GM18520 (cell line): ENCODE results near the gene ATP6V0D1.

ENCODE experiments used
- ATAC-seq: cut with Tn5 transposase; IDR thresholded peaks from one replicate; pipeline ENCODE4 v1.9.1; 2021; ENCODE audit not compliant: unreplicated experiment

Gene ATP6V0D1

DNA sequence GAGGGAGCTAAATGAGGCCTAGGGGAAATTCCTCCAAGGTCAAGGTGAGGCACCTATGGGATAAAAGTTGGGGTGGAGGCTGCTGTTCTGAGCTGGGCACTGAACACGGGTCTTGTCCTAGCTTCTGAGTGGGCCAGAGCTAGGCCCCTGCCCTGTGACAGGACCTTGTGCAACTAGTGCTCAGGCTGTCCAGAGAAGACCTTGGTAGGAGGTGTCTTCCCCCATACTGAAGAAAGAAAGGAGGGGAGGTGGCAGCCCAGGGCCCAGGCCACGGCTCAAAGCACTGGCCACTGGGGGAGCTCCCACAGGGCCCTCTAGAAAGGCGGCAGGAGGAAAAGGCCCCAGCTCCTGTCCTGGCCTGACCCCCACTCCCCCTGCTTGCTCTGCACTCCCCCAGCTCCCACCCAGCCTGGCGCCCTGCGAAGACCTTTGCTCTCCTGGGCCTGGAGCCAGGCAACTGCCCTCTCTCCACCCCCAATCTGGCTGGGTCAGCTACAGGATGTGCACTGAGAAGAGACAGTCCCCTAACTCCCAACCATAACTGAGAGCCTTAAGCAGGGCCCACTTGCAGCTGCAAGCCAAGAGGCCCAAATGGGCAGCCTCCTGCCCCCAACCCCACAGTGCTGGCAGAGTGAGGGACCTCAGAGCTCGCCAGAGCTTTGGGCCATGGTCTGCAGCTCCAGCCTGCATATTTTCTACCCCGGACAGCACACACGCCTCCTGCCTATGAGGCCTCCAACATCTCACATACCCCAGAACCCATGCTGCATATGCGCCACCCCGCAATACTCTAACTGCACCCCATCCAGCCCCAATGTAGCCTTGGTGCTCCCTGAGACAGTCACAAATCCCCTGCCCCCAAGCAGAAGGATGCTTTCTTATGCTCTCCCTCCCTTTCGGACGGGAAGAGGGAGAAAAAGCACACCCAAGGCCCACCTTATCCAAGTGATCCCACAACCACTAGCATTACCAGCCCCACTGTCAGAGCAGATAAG lies 34.7 kb downstream of the ATP6V0D1 start:
- ATAC-seq: no peak

DNA sequence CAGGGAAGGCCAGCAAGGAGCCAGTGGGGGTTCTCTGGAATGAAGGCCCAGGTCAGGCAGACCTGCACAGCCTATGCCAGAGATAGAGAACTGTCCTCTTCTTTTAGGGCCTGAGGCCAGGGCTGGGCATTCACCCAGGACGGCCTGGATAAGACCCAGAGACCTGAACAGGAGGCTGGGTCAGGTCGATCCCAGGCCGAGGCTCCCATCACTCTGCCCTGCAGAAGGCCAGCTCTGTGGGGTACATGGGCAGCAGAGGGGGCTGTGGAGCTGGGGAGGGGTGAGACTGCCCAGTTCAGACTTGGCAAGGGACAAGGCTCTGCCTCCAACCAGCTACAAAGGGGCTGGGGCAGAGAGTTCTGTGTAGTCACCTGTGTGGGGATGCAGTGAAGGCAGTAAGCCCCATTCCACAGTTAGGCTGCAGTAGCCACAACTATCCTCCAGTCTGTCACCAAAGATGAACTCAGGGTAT lies 35.5 kb downstream of the ATP6V0D1 start:
- ATAC-seq: no peak

DNA sequence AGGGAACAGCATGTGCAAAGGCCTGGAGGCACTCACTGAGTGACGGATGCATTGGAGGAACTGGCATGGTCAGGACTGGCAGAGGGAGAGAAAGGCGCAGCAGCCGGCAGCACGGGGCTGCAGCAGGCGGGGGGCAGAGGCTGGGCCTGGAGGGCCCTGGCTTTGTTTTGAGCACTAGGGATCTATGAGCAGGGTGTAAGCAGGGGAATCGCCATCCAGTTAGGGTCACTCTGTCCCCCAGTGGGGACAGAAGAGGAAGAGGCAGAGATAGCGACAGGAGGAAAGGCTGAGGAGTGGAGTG lies 35.9 kb downstream of the ATP6V0D1 start:
- no peak for ATAC-seq

DNA sequence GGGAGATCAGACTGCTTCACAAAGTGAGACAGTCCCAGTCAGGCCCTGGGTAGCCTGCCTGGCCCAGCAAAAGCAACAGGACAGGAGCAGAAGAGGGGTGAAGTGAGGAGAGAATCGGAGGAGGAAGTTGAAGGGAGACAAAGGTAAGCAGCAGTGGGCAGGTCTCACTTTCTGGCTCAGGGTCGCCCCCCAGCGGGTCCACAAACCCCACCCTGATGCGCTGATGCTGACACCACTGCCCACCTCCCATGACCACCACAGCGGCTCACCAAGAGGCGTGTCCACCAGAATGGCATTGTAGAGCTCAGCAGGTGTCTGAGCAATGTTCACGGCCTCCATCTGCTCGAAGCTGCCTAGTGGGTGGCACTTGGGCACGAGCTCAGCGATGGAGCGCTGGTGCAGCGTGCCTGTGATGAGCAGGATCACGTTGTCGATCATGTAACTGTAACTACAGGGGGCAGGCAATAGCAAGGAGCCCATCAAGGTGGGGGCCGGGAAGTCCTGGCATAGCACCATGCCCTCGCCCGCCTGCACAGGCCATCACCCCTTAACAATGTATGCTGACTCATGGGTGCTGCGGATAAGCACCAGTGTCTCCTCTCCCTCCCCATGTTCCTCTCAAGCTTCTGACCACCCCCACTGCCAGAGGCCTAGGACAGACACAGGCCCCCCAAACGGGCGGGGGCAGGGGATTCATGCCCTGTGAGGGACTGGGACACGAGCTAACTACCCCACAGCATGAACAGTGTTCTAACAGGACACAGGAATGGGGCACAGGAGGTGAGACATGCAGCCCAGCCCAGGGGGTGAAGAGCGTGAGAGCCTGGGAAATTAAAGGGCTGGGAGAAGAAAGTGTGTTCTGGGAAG lies 36.5 kb downstream of the ATP6V0D1 start:
- no peak for ATAC-seq

DNA sequence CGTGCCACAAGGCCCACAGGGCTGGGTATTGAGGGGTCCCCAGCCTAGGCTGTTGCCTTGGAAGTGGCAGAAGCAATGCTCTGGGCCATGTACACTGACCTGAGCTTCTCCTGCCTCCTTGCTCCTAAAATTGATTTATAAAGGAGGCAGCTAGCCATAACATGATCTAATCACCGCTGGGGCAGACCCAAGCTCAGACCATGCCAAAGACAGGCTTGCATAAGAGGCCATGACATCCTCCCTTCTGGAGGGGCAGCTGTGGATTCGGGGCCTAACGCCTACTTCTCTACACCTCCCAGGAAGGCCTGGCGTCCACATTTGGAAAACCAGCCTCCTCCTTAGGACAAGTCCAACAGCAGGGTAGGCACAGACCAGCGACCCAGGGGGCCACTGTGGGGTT lies 37.7 kb downstream of the ATP6V0D1 start:
- no peak for ATAC-seq

DNA sequence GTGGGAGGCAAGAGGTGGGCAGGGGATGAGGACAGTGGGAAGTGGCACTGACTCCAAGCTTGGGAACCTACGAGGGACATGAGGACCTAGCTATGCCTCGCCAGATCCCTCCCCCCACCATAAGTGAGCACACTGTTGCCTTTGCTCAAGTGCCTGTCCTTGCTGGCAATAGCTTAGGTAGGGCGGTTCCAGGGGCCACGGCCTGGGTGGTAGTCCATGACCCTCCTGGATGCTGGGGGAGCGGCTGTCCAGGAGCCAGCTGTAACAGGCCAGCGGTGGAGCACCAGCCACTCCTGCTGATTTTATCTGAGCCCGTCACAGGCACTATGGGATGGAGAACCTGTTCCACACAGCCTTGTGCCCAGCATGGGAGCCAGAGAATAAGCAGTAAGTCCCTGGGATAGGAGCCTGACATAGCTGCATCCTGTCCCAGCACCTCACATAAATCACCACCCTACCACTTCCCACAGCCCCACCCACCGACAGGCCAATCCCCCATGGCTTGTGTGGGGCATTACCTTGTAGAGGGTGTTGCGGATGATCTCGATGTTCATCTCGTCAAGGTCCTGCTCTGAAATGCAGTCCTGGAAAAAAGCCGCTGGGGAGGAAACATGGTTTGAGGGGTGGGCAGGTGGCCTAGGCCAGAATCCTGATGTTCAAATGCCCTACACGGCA lies 38.2 kb downstream of the ATP6V0D1 start:
- ATAC-seq: no peak

DNA sequence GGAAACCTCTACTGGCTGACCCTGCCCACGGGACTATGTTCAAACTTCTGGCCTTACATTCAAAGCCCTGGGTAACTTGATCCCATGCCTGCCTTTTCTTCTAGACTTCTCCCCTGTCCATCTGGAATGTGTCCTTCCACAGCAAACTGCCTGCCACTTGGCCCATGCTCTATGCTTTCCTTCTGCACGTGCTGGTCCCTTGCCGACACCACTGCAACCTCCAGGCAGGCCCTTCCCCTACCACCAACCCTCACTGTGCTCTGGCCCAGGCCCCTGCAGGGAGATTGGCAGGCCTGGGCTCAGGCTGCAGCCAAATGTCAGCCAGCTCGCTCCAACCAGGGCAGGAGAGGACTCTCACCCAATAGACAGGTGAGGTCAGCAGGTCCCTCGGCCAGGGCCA lies 39.0 kb downstream of the ATP6V0D1 start:
- no peak for ATAC-seq

DNA sequence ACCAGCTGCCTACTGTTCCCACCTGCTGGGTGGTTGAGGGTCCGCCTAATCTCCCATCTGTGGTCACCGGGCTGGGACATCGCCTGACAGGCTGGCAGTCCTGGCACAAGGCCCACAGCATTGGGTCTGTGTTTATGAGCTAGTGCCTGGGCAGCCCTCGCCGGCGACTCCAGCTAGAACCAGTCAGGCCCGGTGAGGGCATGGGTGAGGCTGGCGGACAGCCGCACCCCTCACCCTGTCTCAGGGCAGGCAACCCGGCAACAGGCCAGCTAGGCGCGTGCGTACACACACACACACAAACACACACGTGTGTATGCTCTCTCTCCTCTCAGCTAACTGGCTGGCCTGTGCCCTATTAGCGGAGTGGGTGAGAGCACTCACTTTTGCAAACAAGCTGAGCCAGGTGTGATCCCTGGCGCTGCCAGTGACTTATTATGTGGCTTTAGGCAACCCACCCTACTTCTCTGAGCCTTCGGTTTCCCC lies 39.6 kb downstream of the ATP6V0D1 start:
- no peak for ATAC-seq

DNA sequence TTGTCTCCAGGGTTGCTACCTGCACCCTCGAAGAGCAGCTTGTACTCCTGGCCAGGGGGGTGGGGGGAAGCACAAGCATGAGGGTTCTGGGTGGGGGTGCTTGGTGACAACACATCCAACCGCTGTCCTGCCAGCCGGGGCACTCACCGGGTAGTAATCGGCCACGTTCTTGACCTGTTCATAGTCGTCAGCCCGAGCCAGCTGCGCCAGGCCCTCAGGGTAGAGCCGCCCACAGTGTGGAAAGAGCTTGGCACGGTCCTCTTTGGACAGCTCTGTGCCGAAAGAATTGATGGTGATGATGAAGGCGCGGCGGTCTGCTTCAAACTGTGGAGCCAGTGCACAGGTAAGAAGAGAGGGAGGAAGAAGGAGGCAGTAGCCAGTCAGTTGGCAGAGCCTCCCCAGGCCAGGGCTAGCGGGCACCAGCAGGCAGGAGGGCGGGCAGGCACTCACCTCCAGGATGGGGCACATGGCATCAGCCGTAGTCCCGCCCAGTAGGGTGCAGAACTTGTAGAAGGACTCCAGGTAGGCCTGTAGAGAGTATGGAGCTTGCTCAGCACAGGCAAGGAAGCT lies 42.0 kb downstream of the ATP6V0D1 start:
- no peak for ATAC-seq

- no peak for ATAC-seq
Measured at GRCh38 chr16:67438098-67438791, 42.7 kb downstream of the ATP6V0D1 start.

- ATAC-seq: peak; percentile 51
Measured at GRCh38 chr16:67437513-67437912, 43.4 kb downstream of the ATP6V0D1 start.

GRCh38 chr16:67436640-67437193 lies 44.2 kb downstream of the ATP6V0D1 start:
- no peak for ATAC-seq

DNA sequence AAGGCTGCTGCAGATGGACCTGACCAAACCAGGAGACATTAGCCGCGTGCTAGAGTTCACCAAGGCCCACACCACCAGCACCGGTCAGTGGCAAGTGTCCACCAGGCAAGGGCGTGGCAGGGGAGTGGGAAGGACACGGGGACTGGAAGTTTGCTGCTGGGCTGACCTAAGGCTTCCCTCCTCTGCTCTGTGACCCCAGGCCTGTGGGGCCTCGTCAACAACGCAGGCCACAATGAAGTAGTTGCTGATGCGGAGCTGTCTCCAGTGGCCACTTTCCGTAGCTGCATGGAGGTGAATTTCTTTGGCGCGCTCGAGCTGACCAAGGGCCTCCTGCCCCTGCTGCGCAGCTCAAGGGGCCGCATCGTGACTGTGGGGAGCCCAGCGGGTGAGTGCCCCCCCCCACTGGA lies 45.2 kb downstream of the ATP6V0D1 start:
- no peak for ATAC-seq

GRCh38 chr16:67433131-67433719 lies 47.7 kb downstream of the ATP6V0D1 start:
- ATAC-seq: no peak

DNA sequence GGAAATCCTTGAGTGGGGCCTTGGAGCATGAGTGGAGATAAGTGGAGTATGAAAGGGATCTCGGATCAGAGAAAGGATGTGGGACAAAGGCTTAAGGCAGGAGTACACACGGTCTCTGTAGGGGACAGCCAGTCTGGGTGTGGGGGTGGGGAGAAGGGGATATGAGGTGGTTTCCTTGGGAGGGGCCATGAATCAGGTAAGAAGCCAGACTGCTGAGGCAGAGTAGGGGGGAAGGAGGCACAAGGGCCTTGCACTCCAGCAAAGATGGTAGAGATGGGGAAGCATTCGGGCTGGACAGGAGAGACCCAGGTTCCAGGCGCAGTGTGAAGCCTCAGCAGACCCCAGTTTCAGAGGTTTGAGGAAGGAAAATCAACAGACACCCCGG lies 48.5 kb downstream of the ATP6V0D1 start:
- ATAC-seq: no peak

GRCh38 chr16:67431775-67432505 lies 49.0 kb downstream of the ATP6V0D1 start:
- ATAC-seq: no peak

DNA sequence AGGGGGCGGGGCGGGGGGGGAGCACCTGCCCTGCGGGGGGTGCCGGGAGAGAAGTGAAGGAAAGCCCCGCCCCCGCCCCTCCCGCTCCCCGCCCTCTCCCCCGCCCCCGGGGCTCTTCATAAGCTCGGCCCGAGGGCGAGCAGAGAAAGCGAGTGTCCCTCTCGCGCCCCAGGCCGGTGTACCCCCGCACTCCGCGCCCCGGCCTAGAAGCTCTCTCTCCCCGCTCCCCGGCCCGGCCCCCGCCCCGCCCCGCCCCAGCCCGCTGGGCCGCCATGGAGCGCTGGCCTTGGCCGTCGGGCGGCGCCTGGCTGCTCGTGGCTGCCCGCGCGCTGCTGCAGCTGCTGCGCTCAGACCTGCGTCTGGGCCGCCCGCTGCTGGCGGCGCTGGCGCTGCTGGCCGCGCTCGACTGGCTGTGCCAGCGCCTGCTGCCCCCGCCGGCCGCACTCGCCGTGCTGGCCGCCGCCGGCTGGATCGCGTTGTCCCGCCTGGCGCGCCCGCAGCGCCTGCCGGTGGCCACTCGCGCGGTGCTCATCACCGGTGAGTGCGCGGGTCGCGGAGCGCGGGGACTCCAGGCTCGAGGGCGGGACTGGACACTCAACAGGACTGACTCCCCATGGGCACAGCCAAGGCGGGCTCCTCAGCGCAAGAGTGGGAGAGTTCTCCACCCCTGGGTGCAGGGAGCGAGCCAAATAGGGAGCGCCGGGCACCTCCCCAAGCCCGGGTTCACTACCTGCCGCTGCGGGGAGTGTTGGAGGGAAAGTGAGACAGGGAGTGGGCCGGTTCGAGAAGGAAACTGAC lies 49.8 kb downstream of the ATP6V0D1 start, which contains the start of gene HSD11B2:
Gene HSD11B2, plus strand, starts transcription at position 145 of the 798 bp plus-strand sequence. Its CDS starts 128 bp downstream, at position 273.
- ATAC-seq: no peak

GRCh38 chr16:67430504-67430976 lies 50.4 kb downstream of the ATP6V0D1 start:
- ATAC-seq: no peak
